GM21786 (cell line): Measurements from ENCODE around the gene PAAF1.
A peak's percentile ranks its signal among the peaks of the same experiment; 100 is the strongest.

Experiments used
- ATAC-seq: cut with Tn5 transposase; IDR thresholded peaks from one replicate; pipeline ENCODE4 v1.9.1; 2021; ENCODE audit not compliant: unreplicated experiment

The PAAF1 gene

DNA sequence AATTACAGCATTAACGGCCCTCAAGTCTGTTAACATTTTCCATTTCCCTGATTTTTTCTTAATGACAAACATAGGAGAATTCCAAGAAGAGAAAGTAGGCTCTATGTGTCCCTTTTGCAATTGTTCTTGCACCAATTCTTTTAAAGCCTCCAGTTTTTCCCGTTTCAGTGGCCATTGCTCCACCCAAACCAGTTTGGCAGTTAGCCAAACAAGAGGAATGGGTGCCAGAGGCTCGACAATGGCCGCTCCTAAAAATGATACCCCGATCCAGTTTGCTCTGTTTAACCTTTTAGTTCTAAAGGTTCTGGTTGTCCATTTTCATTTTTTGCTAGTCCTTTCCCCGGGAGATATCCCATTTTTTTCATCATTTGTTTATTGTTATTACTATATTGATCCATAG is 67.3 kb downstream of the PAAF1 start:
- ATAC-seq = no peak

DNA sequence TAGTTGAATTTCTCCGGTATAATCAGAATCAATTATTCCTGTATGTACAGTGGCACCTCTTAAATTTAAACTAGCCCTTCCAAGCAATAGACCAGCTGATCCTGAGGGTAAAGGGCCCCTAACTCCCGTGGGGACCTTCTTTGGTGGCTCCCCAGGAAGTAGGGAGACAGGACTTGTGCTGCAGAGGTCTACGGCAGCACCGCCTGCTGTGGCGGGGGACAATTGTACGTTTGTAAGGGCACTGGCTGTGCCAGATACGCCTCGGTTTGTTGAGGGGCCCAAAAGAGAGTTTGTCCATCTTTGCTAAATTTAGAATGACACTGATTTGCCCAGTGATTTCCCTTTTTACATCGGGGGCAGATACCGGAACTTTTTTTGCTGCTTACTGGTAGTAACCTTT is 68.1 kb downstream of the PAAF1 start:
- ATAC-seq = no peak

DNA sequence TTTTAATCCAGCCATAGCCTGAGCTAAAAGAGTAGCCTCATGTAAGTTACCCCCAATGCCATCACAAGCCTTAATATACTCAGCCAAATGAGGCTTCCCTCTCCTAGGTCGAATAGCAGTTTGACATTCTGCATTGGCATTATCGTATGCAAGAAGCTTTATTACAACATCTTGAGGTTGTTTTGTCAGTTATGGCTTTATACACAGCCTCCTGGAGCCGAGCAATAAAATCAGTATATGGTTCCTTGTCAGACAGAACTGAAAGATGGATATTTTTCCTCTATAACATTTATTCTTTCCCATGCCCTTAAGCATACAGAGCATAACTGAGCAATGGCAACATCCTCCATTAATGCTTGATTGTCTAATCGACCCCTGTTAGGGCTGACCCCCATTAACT is 68.6 kb downstream of the PAAF1 start:
- no peak for ATAC-seq

DNA sequence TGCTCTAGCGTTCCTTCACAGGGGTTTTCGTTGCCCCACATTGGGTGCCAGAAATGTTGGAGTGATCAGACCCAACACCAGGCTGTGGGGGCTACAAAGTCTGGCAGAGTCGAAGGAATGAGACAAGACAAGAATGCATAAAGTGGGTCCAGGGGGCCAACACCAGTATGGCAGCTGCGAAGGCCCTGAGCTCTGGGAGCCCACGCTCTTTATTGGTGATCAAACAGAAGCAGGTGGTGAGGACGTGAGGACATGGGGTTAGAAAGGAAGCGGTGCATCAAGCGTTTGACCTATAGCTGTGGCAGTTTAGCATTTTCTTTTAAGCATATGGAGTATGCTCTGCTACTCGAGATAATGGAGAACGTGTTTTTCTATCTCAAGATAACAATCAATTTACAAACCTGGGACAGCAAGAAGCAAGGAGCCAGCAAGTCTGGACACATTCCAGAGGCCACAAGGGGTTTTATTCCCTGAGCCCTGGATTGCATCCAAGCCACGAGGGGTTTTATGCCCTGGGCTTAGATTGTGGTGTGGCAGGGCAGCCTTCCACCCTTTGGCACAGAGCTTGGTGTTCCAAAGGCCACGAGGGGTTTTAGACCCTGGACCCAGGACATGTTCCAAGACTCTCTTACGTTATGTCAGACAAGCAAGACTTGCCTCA is 70.1 kb downstream of the PAAF1 start:
- ATAC-seq = no peak

- no peak for ATAC-seq
These were observed 72.4 kb downstream of the PAAF1 start for GRCh38 chr11:73949246-73949645.

GRCh38 chr11:73949912-73950311 is 73.1 kb downstream of the PAAF1 start:
- ATAC-seq = no peak

GRCh38 chr11:73950869-73951710 is 74.3 kb downstream of the PAAF1 start, which contains the start of gene DNAJB13:
TSS of gene DNAJB13 (plus strand) at chr11:73951026. CDS start at chr11:73951070, 44 bp downstream.
- ATAC-seq = peak; percentile 89

DNA sequence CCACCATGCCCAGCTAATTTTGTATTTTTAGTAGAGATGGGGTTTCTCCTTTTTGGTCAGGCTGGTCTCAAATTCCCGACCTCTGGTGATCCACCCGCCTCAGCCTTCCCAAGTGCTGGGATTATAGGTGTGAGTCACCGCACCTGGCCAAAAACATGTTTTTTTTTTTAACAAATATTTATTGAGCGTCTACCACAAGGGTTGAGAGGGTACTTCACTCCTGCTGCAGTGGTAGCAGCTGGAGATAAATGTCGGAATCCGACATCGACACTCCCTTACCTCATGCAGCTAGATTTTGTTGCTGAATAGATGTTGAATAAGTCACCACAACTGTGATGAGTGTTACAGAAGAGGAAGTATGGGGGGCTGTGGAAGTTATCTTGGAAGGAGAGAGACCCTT is 75.0 kb downstream of the PAAF1 start:
- no peak for ATAC-seq

GRCh38 chr11:73956876-73957653 is 80.3 kb downstream of the PAAF1 start:
- ATAC-seq = no peak

DNA sequence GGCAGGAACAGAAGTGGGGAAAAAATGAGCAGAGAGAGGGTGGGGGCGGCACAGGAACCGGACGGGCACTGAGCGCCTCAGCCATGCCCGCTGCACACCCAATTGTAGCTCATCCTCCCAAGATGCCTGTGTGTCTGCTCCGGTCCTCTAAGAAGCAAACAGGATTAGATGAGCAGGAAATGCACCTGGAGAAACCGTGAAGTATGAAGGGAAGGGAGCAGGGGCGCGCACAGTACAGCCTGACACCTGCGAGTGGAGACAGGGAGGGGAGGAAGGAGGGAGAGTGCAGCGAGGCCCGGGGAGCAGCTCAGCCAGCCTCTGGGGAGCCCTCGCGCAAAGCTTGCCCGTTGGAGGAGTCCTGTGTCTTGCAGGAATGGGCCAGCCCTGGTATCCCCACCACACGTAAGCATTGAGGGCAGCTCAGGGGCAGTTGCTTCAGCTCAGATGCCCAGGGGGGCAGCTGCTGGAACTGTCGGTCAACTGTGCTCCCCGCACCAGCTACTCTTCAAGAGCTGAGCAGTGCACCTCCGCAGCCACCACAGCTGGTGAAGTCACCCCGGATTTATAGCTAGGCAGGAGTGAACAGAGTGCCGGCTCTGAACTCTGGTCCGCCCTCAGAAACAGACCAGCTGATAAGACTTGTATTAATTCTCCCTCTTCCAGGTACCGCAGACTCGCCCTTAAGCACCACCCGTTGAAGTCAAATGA is 81.0 kb downstream of the PAAF1 start:
- no peak for ATAC-seq

DNA sequence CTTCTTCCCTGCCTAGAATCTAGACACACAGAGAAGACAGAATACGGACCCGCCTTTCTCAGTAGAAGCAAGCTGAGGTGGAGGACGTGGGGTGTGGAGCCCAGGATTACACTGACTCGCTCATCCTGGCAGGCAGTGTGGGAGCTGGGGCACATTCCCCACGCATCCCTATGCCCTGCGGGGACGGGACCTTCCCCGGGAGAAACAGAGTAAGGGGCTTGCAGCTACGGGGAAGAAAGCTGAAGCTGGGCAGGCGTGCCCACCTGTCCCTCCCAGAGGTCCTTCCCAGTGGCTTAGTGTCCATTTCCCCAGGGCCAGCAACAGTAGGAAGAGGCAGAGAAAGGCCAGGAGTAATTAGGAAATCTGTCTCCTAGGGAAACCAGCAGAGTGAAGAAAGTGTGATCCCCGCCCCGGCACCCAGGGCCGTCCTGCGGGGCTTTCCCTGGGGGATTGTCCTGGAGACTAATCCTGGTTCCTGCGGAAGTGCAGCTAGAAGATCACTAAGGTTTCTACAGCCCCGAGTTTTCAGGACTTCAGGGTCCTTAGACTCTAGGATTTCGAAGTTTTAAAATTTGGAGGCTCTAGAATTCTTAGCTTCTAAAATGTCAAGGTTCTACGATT is 81.8 kb downstream of the PAAF1 start:
- no peak for ATAC-seq

DNA sequence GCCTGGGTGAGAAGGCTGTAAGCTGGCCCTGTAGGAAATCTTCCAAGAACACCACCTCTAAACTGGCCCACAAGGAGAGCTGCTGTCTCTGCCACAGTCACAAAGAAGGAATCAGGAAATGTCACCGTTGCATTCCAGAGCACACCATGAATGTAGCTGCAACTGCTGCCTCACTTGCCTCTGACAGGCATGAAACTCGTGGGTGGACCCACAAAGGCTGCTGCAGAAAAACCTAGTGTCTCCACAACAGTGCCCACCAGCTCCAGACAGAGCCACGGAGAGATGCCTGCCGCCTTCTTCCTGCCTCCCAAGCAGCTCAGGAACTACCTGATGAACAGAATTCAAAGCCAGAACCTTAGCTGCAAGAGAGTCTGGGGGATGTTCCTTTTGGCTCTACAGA is 84.5 kb downstream of the PAAF1 start:
- ATAC-seq = no peak

DNA sequence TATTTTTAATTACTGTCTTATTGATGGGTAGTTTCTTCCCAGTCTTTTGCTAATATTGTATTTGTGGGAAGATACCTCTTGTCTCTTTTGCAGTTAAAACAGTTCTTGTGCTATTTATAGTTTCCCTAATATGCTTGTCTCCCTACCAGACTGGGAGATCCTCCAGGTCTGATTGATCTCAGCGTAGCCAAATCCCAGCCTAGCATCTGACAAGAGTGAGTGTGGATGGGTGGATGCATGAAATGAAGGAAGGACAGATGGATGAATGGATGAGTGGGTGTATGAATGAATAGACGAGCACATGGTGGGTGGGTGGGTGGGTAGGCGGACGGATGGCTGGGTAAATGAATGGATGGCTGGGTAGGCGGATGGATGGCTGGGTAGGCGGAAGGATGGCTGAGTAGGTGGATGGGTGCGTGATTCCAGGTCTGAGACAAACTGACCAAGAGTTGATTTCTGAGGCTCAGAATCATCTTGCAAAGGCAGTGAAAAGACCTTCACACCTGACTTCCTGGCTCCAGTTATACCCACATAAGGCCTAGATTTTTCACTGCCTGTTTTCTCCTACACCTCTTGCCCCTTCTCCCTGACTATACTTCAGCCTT is 85.4 kb downstream of the PAAF1 start:
- no peak for ATAC-seq

- no peak for ATAC-seq
These were observed 87.1 kb downstream of the PAAF1 start for GRCh38 chr11:73963861-73964260.

DNA sequence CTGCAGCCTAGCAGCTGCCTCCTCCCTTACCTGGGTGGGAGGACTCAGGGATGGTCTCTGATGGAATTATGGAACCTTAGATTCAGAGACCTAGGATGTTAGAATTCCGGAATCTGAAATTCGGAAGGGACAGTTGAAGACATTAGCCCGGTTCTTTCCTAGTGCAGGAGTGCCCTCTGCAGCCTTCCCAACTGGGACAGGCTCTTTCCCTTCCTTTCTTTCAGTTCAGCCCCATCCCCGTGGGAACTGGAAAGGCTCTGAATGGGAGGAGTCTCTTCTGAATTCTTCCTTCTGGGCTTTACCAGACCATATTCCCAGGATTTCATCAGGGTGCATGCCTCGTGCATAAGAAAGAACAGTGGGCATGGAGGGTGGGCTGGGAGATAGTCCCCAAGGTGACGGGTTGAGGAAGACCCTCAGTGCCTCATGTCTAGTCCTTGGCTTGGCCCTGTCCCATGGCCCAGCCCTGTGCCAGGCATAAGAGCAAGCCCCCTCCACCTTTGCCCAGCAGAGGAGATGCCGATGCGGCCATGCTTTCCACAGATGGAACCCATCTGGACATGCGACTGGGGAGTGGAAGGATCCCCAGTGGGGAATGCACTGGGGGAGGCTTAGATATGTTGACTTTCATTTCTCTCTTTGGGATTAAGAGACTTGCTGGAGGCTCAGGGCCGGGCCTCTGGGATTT is 88.4 kb downstream of the PAAF1 start:
- no peak for ATAC-seq

GRCh38 chr11:73965764-73966121 is 88.9 kb downstream of the PAAF1 start:
- ATAC-seq = no peak

DNA sequence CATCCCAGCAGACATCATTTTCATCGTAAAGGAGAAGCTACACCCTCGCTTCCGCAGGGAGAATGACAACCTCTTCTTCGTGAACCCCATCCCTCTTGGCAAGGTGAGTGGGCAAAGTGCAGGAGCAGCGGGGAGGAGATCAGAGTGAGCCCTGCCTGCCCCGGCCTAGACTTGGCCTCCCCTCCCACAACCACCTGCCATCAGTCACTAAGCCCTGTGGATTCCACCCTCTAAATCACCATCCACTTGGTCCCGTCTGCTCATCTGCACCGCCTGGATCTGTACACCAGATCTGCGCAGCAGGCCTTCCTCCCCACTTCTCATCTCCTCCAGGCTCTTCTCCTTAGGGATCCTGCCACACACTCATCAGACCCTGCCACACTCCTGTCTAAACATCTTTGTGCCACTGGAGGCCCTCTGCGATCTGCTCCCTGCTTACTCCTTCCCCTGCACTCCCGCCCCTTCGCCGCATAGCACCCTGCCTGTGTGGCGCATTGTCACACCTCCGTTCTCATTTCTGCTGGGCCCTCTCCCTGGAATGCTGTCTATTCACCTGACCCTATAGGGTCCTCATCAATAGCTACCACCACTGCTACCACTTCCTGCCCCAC is 91.7 kb downstream of the PAAF1 start:
- no peak for ATAC-seq

DNA sequence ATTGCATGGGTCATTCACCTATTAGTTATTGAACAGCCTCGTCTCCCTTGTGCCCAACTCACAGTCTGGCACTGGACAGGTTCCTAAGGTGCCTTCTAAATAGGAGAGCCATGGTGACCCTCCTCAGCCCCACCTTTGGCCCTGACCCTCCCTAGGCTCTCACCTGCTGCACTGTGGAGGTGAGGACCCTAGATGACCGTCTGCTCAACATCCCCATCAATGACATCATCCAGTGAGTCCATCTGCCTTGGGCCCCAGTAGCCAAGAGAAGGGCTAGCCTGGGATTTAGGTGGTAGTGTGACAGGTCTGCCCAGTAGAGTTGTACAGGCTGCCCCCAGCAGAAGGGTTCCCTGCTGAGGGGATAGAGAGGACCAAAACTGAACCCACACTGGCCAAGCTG is 92.3 kb downstream of the PAAF1 start:
- no peak for ATAC-seq
